GF-D8 (cell line): ENCODE measurements around the gene ADAMTS20.
"Not testable (repeated sequence)": the region's sequence is repeated elsewhere in the genome, so short reads cannot be mapped to it uniquely, and the experiment has no call there.

Source experiments
- DNase-seq: peaks from one replicate; lab custom pipeline; 2025; lab: John Stamatoyannopoulos, UW

Gene ADAMTS20

DNA sequence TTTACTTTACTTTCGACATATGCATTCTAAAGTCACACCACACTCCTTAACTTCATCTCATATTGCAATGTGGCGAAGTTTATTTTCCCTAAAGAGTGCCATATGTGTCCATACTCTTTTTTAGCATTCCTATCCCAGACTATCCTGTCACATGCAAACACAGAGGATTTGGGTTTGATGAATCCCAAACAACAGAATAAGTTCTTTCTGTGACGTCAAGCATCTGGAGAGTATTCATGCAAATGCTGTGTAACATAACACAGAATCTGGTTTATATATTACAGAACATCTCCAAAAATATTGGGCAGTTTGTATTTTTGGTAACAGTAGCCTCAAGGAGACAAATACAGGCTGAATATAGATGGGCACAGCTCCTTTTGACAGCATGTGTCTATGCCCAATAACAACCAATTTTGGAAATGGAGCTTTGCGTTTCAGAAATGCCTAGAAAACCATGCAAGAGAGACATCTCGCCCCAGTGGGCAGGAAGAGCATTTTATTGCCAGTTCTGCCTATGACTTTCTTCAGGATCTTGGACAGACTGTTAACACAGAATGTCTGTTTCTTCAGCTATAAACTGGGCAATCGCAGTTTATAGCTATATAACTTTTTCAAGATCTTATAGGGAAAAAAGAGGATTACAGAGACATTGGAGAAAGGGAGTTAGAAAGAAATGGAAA, 190.8 kb downstream of the ADAMTS20 start:
- no peak for DNase-seq

DNA sequence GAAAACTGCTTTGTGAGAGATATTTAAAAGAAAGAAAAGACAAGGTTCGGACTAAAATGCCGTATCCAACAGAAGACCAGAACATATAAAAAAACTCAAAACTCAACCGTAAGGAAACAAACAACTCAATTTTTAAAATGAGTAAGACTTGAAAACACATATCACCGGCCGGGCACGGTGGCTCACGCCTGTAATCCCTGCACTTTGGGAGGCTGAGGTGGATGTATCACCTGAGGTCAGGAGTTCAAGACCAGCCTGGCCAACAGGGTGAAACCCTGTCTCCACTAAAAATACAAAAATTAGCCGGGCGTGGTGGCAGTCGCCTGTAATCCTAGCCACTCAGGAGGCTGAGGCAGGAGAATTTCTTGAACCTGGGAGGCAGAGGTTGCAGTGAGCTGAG, 192.0 kb downstream of the ADAMTS20 start:
- not testable (repeated sequence) for DNase-seq

DNA sequence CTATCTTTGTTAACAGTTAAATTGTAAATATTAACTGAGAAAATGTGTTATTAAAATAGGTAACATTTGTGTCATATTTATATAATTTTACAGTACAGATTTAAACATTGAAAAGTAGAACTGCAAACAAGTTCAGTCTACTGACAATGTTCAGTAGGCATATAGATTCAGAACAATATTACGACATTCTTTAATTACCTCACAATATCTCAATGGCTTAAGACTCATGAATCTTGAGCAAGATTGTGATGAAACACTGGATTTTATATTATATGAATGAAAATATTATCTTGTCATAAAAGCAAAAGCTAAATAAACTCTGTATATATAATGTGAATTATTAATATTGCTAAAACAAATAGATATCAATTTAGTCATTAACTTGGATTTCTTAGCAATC, 194.9 kb downstream of the ADAMTS20 start:
- no peak for DNase-seq

DNA sequence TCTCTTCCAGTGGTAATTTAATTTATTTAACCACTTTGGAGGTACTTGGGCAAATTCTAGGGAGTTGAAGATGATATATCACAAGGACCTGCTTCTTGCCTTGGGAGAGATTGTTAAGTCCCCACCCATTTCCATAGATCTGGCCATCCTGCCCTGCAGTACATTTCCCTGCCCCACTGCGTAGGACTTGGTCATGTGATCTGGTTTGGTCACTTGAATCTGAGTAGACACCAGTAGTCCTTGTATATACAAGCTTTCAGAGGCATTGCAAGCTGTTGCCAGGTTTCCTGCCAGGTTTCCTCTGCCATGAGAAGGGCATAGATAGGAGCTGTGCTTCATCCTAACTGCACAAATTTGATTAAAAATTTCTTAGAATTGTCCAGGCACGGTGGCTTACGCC, 200.0 kb downstream of the ADAMTS20 start:
- DNase-seq = no peak

DNA sequence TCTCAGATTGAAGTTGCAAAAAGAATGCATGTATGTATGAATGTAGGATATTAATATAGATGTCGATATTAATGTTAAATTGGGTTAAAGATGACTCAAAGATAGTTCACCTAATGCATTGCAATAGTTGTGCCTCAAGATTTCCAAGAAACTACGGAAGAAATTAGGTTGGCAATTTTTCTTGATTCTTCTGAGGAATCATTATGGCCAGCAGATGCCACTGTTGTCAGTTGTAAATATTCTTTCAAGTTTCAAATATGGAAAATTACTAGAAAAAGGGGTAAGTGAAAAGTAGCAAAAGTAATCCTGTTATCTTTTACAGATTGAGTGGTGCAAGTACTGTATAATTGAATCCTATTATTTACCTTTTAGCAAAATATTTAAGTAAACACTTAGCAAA, 202.1 kb downstream of the ADAMTS20 start:
- DNase-seq = no peak

DNA sequence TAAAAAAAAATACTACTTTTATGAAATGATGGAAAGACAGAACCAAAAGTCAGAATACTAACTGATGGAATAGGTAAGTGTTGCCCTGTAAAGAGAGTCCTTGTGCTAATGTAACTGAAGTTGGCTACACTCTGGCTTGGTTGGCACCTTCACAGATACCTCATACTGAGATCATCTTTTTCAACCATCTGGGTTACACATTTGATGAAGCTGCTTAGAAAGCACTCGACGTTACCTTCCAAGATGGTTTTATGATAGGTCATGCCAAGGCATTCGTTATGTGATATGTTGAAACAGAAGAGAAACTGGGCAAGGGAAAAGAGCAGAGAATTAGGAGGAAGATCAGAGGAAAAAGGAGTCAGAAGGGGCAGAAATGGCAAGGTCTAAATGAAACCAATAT, 203.8 kb downstream of the ADAMTS20 start:
- DNase-seq = no peak

DNA sequence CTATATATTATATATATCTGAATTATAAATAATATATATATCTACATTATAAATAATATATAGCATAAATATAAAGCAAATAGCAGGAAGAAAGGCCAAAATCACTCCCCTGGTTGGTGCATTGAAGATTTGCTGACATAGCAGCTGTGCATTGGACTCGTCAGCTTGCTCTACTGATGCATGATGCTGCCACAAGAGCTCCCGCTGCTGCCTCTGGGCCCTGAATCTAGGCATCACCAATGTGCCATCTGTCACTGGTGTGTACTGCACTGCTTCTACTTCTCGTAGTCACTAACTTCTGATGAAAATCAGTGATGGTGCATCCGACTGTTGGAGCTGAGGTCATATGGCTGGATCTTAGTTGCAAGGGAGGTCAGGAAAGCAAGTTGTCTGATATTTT, 205.0 kb downstream of the ADAMTS20 start:
- no peak for DNase-seq

DNA sequence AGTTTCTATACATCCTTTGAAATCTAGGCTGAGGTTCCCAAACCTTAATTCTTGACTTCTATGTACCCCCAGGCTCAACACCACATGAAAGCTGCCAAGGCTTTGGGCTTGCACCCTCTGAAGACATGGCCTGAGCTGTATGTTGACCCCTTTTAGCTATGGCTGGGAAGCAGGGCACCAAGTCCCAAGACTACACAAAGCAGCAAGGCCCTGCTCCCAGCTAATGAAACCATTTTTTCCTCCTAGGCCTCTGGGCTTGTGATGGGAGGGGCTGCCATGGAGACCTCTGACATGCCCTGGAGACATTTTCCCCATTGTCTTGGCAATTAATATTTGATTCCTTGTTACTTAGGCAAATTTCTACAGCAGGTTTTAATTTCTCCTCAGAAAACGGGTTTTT, 207.0 kb downstream of the ADAMTS20 start:
- DNase-seq = no peak

DNA sequence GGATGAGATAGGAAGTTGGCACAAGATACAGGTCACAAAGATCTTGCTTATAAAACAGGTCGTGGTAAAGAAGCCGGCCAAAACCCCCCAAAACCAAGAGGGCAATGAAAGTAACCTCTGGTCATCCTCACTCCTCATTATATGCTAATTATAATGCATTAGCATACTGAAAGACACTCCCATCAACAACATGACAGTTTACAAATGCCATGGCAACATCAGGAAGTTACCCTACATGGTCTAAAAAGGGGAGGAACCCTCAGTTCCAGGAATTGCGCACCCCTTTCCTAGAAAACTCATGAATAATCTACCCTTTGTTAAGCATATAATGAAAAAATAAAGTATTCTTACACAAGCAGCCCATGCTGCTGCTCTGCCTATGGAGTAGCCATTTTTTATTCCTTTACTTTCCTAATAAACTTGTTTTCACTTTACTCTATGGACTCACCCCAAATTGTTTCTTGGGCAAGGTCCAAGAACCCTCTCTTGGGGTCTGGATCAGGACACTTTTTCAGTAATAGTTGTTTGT, 210.2 kb downstream of the ADAMTS20 start:
- not testable (repeated sequence) for DNase-seq

DNA sequence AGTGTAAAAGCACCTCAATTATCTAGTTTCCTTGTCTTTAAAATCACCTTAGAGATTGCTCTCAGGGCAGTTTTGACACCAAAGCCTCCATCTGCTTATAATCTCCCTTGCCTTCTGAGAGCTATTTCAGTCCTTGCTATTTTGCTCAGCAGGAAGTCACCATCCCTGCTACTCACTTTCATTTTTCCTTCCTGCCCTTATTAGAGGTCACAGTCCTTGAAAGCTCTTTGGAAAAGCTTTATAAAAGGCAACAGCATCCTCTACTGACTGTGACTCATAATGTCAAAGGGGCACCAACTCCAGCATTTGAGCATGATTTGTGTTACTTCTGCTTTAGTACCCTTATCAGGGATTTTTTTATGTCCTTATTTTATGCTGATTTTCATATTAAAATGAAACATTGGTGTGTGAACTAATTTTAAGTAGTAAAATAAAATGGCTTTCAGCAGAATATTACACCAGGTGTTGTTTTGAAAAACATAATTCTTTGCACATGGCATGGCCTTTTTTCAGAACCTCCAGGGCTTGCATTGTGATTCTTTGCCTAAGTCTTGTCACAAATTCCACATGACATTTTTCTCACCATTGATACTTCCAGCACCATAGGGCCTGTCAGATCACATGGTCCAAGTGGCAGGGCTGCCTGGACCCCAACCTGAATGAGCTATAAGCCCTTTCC, 213.0 kb downstream of the ADAMTS20 start:
- no peak for DNase-seq

DNA sequence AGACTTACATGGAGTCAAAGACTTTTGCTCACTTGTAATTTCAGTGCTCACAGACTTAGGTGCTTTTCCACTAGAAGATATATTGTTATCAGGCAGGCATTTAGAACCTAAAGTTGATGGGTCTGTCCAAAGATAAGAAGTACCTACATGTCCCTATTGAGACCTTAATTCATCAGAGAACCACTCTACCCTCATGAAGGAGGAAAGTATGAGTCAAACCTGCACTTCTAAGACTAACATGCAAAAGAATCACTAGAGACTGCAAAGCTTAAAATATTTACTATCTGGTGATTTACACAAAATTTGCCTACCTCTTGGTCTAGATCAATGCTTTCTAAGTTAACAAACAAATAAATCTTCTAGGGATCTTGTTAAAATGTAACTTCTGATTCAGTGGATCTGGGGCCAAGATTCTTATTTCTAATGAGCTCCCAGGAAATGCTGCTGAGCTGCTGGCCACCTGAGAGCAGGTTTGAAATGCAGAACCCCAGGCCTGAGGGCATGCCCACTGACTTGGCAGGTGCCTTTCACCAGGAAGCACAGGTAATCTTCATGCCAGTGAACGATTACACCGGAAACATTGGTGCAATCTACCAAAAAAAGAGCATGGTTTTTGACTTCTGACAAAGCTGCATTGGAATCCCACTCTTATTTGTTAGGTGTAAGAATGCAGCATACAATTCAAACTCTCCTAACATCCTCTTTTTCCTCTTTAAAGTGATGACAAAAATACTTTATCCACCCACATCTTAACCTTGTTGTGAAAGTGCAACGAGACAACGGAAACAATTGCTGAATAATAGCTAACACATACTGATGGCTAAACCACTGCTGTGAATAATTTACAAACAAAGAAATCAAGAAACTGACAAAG, 214.2 kb downstream of the ADAMTS20 start:
- DNase-seq = no peak

DNA sequence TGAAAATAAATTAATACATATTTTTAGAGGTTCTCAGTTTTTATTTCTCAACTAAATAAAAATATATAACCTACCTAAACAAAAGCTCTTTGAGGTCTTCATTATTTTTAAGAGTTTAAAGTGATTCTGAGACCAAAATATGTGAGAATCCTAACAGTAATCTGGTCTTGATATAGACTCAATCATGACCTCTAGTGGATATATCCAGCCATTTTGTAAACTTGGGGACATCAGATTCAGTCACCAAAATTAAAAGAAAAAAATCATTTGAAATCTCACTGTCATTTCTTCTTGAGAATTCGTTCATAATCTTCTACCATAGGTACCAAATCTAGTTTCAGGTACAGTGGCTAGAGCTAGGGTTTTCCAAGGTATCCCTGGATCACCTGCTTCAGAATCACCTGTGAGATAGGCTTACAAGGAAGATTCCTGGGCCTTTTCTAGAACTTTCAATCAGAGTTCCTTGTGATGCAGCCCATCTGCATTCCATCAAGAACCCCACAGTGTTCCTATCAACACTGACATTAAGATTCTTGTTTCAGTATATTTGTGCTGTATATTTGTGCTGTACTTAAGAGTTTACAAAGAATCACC, 214.9 kb downstream of the ADAMTS20 start:
- no peak for DNase-seq

DNA sequence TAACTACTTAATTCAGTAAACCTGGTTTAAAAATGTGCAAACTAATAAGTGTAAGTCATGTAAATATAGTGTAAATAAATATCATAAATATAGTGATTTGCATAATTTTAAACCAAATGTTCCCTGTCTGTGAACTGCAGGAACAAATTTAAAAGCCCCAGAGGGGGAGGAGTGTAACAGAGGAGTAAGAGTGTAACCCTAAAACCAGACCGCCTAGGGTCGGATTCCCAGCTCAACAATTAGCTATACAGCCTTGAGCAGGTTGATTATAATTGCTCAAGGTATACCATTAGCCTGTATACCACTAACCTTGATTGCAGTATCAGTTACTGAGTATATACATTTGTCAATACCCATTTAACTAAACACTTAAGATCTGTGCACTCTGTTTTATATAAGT, 218.4 kb downstream of the ADAMTS20 start:
- DNase-seq = no peak

DNA sequence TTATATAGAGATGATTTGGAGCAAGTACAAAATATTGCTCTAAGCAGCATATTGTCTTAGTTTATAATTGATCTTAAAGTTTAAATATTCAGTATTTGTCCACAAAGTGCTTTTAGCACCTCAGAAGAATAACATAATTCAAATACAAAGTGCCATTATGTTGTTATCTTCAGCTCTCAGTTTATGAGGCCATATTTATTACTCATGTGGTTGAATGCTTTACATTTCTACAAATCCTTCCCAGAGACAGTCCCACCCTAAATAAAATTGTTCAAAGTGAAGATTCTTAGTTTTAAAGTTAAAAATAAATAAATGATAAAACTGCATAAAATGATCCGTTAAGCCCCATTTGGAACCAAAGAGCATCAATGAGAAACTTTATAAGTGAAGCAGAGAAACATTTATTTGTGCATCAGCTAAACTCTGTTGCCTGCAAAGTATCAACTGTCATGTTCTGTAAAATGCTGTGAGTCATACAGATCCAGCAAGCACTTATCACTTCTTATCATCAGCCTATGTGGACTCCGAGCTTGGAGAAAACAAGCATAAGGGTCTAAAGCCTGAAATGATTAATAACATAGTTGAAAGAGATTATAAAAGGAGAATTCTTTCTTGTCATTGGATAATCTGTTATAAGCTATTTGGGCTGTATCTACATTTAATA, 218.9 kb downstream of the ADAMTS20 start:
- no peak for DNase-seq

DNA sequence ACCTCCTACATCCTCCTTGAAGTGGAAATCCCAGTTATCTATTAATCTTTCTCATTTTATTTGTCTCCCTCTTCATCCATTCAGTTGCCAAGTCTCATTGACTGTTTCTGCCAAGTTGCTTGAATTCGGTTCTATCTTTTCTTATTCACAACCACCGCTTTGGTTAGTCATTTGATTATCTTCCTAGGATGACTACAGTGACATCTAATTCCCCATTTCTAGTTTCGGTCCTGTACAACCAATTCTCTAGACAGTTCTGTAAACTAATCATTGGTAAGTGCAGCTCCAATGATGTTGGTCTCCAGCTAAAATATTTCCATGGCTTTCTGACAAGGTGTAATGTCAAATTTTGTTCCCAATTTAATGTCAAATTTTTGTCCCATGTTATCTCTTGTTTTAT, 220.1 kb downstream of the ADAMTS20 start:
- no peak for DNase-seq

DNA sequence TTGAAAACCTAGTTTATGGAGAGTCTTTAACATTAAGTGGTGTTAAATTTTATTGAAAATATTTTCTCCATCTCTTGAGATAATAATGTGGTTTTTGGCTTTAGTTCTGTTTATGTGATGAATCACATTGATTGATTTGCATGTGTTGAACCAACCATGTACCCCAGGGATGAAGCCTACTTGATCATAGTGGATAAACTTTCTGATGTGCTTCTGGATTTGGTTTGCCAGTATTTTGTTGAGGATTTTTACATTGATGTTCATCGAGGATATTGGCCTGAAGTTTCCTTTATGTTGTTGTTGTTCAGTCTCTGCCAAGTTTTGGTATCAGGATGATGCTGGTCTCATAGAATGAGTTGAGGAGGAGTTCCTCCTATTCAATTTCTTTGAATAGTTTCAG, 222.6 kb downstream of the ADAMTS20 start:
- no peak for DNase-seq

DNA sequence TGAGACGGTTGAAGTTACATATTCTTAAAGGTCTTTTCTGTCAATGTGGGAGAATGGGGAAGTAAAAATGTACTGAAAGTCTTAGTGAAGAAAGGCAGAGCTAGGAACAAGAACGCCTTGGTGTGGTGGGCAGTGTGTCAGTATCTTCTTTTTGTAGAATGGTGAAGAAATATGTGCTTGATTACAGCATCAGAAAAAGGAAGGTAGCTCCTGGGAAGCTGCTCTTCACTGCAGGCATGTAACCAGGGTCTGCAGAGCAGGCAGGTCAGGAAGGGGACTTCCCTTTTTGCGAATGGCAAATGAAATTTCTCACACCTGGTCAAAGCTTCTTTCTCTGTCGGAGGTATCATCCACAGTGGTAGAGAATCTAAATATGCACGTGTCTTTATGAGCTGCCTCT, 226.2 kb downstream of the ADAMTS20 start:
- no peak for DNase-seq

DNA sequence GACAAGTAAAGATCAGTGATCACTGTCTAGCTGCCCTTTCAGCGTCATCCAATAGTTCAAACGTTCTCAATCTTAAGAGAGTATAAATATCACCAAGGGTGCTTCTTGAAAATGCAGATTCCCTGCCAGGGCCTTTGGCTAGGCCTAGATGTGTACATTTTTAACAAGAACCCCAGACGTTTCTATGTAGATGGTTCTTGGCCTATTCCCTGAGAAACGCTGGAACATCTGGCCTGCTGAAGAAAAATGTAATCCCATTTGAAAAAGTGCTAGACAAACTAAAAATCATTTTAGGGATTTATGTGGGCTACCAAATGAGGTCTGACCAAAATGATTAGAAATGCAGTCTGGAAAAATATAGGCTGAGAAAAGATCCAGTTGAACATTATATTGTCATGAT, 231.7 kb downstream of the ADAMTS20 start:
- DNase-seq = no peak

DNA sequence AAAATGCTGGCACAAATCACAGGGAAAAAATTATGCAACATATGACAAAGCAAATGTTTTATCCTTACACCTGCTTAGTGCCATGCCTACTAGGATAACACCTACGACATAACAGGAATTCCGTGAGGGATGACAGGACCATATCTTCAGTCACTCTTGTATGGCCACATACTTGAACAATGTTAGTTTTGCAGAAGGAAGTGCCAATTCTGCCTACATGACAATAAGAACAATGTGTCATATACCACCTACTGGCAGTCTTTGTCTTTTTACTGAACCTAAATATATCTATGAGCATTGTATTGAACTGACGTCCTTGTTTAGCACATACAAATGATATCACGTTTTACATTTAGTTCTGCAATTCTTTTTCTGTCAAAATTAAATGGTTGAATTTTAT, 234.0 kb downstream of the ADAMTS20 start:
- DNase-seq = no peak

DNA sequence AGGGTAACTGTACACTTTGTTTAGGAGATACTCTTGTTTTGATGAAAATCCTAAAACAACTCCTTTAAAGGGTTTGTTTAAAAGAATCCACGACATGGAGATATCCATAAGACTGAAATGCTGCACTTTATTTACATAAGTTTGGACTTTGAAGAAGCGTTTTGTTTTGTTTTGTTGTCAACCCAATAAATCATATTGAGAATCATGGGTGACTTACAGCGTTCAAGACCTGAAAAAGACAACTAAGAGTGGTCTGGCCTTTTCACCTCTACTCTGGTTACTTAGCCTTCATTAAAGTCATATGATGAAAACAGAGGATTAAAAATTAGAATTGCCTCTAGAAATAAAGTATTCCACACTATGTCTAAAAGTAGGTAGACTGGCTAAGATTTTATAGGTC, 234.8 kb downstream of the ADAMTS20 start:
- DNase-seq = no peak

DNA sequence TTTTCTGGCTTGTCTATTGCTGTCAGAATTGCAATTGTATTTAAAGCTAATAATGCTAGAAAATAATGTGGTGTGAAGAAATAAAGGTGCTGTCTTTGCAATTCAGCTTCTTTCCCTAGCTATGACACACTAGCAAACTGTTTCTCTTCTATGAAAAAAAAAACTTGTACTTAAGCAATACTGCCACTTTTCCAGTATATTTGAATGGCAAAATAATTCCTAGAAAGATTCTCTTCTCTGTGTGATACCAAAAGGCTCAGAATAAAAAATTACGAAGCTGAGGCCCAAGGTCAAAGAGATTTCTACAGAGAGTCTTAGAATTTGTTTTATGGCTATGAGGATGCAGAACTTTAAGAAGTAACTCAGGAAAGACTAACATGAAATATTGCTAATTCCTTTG, 235.5 kb downstream of the ADAMTS20 start:
- no peak for DNase-seq

DNA sequence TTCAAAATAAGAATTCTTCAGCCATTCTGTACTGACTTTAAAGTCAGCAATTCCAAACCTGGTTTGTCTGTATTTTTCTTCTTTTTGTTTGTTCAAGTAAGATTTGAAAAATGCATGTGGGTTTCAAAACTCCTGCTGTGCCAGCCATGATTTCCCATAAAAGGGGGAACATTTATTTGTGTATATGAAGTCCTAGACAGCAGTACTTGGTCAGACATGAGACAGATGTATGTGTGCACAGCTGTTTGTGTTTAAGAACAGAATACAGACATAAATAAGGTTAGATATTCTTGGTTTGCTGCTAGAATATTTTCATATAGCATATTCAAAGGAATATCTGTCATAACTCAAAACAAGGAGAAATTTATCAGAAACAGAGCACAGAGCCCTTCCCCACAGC, 236.0 kb downstream of the ADAMTS20 start:
- no peak for DNase-seq
